Thoracic aorta (tissue), 2 donors: ENCODE data around the gene SRSF5. TPM values are rescaled to one million over a fixed set of nuclear protein-coding genes. Genes with fewer than 3 reads are reported as not detected.

Experiments used
- ATAC-seq: fragments of 150-250 bp; one replicate; pipeline ENCODE4 v1.8.0; 2017; ENCODE audit warnings: low read depth; ENCODE audit not compliant: insufficient number of reproducible peaks, low FRiP score
- DNase-seq: peaks from one replicate; pipeline ENCODE4 v3.0.0-alpha.2; 2020; ENCODE audit warnings: low spot score
- H3K27ac ChIP-seq, 2 donors: fragments of 200-600 bp; sonication (generic); 1 replicate in 1 of 2; 2 replicates in 1 of 2; pipeline ENCODE4 v1.5.1; 2016; ENCODE audit warnings: mild to moderate bottlenecking in 2 of 2, moderate library complexity in 2 of 2
- H3K27me3 ChIP-seq: fragments of 200-600 bp; sonication (generic); replicated peaks from 2 replicates; pipeline ENCODE4 v1.6.0; 2016; ENCODE audit warnings: mild to moderate bottlenecking; ENCODE audit not compliant: insufficient read depth
- H3K36me3 ChIP-seq: fragments of 200-600 bp; sonication (generic); one replicate; pipeline ENCODE4 v1.5.1; 2016
- H3K4me1 ChIP-seq, 2 donors: fragments of 200-600 bp; sonication (generic); 1 replicate in 1 of 2; 2 replicates in 1 of 2; pipeline versions ENCODE4 v1.5.1 to v1.6.0; 2016; ENCODE audit warnings: low read depth in 2 of 2, mild to moderate bottlenecking in 1 of 2; ENCODE audit not compliant: control insufficient read depth in 1 of 2
- H3K4me3 ChIP-seq: fragments of 200-600 bp; sonication (generic); 2 replicates; pipeline ENCODE4 v1.5.1; 2016; ENCODE audit warnings: mild to moderate bottlenecking
- H3K9me3 ChIP-seq: fragments of 200-600 bp; sonication (generic); 2 replicates; pipeline ENCODE4 v1.5.1; 2016
- total RNA-seq, 2 donors: library from RNA; depleted of rRNA; stranded (reverse); fragments of >200 nt; gene quantifications; one replicate each; pipeline versions ENCODE4 v1.1.0 to v1.2.3, GENCODE V29; 2016
- TF ChIP-seq, protein P1 (sequence below): fragments of 200-600 bp; sonication (generic); IDR thresholded peaks from one replicate; pipeline ENCODE4 v1.5.1; 2019; ENCODE audit warnings: antibody characterized with exemption

Gene SRSF5
- total RNA-seq, 2 donors from 2014 or later, result 264 to 365 TPM

DNA sequence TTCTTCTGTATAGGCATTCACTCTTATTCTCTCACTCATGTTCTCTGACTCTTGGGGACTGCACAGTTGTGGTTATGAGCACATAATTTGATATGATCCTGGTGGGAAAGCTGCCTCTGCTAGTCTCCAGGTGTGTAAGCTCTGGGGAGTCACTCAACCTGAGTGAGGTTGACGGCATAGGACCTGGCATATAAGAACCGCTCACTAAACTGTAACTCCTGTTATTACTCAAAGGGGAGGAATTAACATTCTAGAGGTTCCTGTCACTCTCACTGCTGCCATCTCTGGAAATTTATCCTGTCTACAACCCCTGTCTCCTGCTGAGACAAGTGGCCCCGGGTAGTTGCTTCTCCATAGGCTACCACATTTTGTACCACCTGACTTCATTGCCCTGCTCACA lies 14.0 kb downstream of the SRSF5 start:
- H3K36me3 ChIP-seq, result peaks cover 6% of the 10 kb centered on the region

GRCh38 chr14:69784942-69785341 lies 18.0 kb downstream of the SRSF5 start:
- TF ChIP-seq, protein P1, sequence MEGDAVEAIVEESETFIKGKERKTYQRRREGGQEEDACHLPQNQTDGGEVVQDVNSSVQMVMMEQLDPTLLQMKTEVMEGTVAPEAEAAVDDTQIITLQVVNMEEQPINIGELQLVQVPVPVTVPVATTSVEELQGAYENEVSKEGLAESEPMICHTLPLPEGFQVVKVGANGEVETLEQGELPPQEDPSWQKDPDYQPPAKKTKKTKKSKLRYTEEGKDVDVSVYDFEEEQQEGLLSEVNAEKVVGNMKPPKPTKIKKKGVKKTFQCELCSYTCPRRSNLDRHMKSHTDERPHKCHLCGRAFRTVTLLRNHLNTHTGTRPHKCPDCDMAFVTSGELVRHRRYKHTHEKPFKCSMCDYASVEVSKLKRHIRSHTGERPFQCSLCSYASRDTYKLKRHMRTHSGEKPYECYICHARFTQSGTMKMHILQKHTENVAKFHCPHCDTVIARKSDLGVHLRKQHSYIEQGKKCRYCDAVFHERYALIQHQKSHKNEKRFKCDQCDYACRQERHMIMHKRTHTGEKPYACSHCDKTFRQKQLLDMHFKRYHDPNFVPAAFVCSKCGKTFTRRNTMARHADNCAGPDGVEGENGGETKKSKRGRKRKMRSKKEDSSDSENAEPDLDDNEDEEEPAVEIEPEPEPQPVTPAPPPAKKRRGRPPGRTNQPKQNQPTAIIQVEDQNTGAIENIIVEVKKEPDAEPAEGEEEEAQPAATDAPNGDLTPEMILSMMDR, result no peak
- Histone ChIP-seq H3K4me1 (no peaks in the 10 kb centered on the region), H3K36me3 (no peaks in the 10 kb centered on the region), H3K27ac (no peak overlapping the region), H3K4me3 (no peak overlapping the region), H3K9me3 (no peaks in the 10 kb centered on the region), H3K27me3 (no peaks in the 10 kb centered on the region)
- DNase-seq, result no peak
- ATAC-seq, result no peak

More for the DNA sequence above, 14.0 kb downstream of the SRSF5 start:
- Histone ChIP-seq H3K4me1 (peaks cover 0 to 3% of the 10 kb centered on the region in 2 donors), H3K27me3 (no peaks in the 10 kb centered on the region), H3K27ac (no peak overlapping the region), H3K4me3 (no peak overlapping the region), H3K9me3 (no peaks in the 10 kb centered on the region)
- TF ChIP-seq, protein P1, result no peak
- DNase-seq, result no peak
- no peak for ATAC-seq

DNA sequence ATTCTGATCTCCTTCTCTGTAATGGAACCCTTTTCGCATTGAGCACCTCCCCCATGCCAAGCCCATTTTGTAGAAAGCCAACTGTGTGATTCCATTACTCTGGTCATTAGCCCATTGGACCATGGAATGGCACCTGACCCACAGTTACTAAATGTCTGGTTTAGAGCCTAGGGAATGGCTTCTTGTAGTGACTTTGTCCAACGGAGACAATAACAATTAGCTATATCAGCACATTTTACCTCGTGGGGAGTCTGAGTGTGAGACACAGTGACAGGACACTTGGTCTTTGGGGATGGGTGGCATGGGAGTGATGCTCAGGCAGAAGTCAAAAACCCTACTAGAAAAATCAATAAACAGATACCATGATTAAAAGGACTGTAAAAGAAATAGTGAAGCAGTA lies 19.7 kb downstream of the SRSF5 start:
- no peak for DNase-seq
- Histone ChIP-seq H3K4me1 (no peaks in the 10 kb centered on the region), H3K4me3 (no peak overlapping the region), H3K9me3 (no peaks in the 10 kb centered on the region), H3K36me3 (no peaks in the 10 kb centered on the region), H3K27ac (no peak overlapping the region), H3K27me3 (no peaks in the 10 kb centered on the region)
- ATAC-seq, result no peak
- TF ChIP-seq, protein P1, result no peak

- TF ChIP-seq, protein P1, result no peak
These were observed 22.2 kb downstream of the SRSF5 start for GRCh38 chr14:69789118-69789640.

DNA sequence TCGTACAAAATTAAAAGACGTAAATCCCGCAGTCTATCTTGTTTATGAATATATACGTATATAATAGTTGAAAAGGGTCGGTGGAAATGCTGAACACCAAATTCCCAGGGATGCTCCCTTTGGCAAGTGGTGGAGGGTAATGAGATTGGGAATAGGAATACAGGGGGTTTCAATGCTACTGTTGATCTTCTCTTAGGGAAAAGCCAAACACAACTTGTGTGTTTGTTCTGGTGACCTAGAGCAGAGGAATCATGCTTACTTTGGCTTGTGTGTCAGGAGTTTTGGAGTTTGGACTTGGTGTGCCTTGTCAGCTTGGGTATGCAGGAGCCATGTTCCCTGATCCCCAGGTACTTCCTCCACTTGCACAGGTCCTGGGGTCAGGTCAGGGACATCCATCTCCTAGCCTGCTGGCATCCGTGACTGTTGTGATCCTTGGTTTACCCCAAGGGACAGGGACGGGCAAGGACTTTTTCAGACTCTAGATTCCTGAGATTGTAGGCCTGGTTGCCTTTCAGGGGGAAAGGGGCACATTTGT lies 26.0 kb downstream of the SRSF5 start:
- Histone ChIP-seq H3K27me3 (no peaks in the 10 kb centered on the region), H3K36me3 (no peaks in the 10 kb centered on the region), H3K4me3 (no peak overlapping the region), H3K27ac (no peak overlapping the region), H3K9me3 (no peaks in the 10 kb centered on the region), H3K4me1 (no peaks in the 10 kb centered on the region)
- TF ChIP-seq, protein P1, result no peak
- ATAC-seq, result no peak
- no peak for DNase-seq

More at GRCh38 chr14:69789118-69789640, 22.2 kb downstream of the SRSF5 start:
- Histone ChIP-seq H3K36me3 (no peaks in the 10 kb centered on the region), H3K9me3 (no peaks in the 10 kb centered on the region), H3K27ac (no peak overlapping the region), H3K4me1 (no peaks in the 10 kb centered on the region), H3K4me3 (no peak overlapping the region), H3K27me3 (no peaks in the 10 kb centered on the region)
- DNase-seq (no peak), ATAC-seq (no peak)
